ENCODE data around the gene CTNNA3.
"Not testable (repeated sequence)": the region's sequence is repeated elsewhere in the genome, so short reads cannot be mapped to it uniquely, and the experiment has no call there.

The CTNNA3 gene

GRCh38 chr10:66378117-66378876, 1317.7 kb downstream of the CTNNA3 start:
- no peak for DNase-seq (ENCODE audit: low spot score)

GRCh38 chr10:66368146-66368545, 1327.8 kb downstream of the CTNNA3 start:
- no peak for DNase-seq (ENCODE audit: low spot score)

- no peak for DNase-seq (ENCODE audit: low spot score)
Measured at GRCh38 chr10:66366163-66366562, 1329.8 kb downstream of the CTNNA3 start.

GRCh38 chr10:66365686-66366085, 1330.3 kb downstream of the CTNNA3 start:
- no peak for DNase-seq (ENCODE audit: low spot score)

GRCh38 chr10:66362522-66362921, 1333.5 kb downstream of the CTNNA3 start:
- DNase-seq (ENCODE audit: low spot score) = no peak

GRCh38 chr10:66353822-66354221, 1342.2 kb downstream of the CTNNA3 start:
- DNase-seq (ENCODE audit: low spot score) = not testable (repeated sequence)

GRCh38 chr10:66353422-66353821, 1342.6 kb downstream of the CTNNA3 start:
- no peak for DNase-seq (ENCODE audit: low spot score)

GRCh38 chr10:66350622-66351399, 1345.2 kb downstream of the CTNNA3 start:
- no peak for DNase-seq (ENCODE audit: low spot score)

GRCh38 chr10:66349726-66350125, 1346.3 kb downstream of the CTNNA3 start:
- DNase-seq (ENCODE audit: low spot score) = no peak

GRCh38 chr10:66349076-66349475, 1346.9 kb downstream of the CTNNA3 start:
- no peak for DNase-seq (ENCODE audit: low spot score)

- no peak for DNase-seq (ENCODE audit: low spot score)
Measured at GRCh38 chr10:66337211-66337610, 1358.8 kb downstream of the CTNNA3 start.

- no peak for DNase-seq (ENCODE audit: low spot score)
Measured at GRCh38 chr10:66336791-66337190, 1359.2 kb downstream of the CTNNA3 start.

GRCh38 chr10:66335753-66336152, 1360.2 kb downstream of the CTNNA3 start:
- not testable (repeated sequence) for DNase-seq (ENCODE audit: low spot score)

GRCh38 chr10:66329147-66329546, 1366.8 kb downstream of the CTNNA3 start:
- DNase-seq (ENCODE audit: low spot score) = no peak

- no peak for DNase-seq (ENCODE audit: low spot score)
Measured at GRCh38 chr10:66326876-66327275, 1369.1 kb downstream of the CTNNA3 start.

GRCh38 chr10:66322777-66323176, 1373.2 kb downstream of the CTNNA3 start:
- DNase-seq (ENCODE audit: low spot score) = no peak

GRCh38 chr10:66321723-66322665, 1374.0 kb downstream of the CTNNA3 start:
- no peak for DNase-seq (ENCODE audit: low spot score)

GRCh38 chr10:66318761-66319160, 1377.2 kb downstream of the CTNNA3 start:
- no peak for DNase-seq (ENCODE audit: low spot score)

GRCh38 chr10:66307826-66308225, 1388.2 kb downstream of the CTNNA3 start:
- no peak for DNase-seq (ENCODE audit: low spot score)

- DNase-seq (ENCODE audit: low spot score) = no peak
Measured at GRCh38 chr10:66301078-66301477, 1394.9 kb downstream of the CTNNA3 start.

GRCh38 chr10:66295602-66296001, 1400.4 kb downstream of the CTNNA3 start:
- DNase-seq (ENCODE audit: low spot score) = no peak

GRCh38 chr10:66294538-66294937, 1401.5 kb downstream of the CTNNA3 start:
- DNase-seq (ENCODE audit: low spot score) = no peak

Data from NAMALWA (cell line).